ENCODE measurements around the gene SUPT6H. TPM values are rescaled to one million over a fixed set of nuclear protein-coding genes. Genes with fewer than 3 reads are reported as not detected.

SUPT6H gene
- total and polyA plus RNA-seq, 2 donors (not counting 1 experiment from before 2014, with no cell fraction given), result 34.7 to 61.6 TPM

DNA sequence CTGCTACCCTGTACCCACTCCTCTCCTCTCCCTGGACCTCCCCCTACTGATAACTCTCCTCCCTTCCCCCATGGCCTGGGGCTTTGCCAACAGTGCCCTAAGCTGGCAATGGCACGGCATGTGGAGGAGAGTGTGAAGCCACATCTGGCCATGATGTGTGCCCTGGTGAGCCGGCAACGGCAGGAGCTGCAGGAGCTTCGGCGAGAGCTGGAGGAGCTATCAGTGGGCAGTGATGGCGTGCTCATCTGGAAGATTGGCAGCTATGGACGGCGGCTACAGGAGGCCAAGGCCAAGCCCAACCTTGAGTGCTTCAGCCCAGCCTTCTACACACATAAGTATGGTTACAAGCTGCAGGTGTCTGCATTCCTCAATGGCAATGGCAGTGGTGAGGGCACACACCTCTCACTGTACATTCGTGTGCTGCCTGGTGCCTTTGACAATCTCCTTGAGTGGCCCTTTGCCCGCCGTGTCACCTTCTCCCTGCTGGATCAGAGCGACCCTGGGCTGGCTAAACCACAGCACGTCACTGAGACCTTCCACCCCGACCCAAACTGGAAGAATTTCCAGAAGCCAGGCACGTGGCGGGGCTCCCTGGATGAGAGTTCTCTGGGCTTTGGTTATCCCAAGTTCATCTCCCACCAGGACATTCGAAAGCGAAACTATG, 87.0 kb downstream of the SUPT6H start:
- DNase-seq (ENCODE audit: low read depth in 2 of 2), result no peak
- Histone ChIP-seq H3K4me1 (ENCODE audit: control insufficient read depth, extremely low read depth, insufficient read depth, low read length) (peaks cover 9% of the 10 kb centered on the region), H3K27ac (ENCODE audit: insufficient read depth, low read length) (no peak overlapping the region), H3K4me2 (ENCODE audit: extremely low read depth, insufficient read depth, low read length) (no peak overlapping the region), H2AFZ (ENCODE audit: low read length) (no peak overlapping the region), H3K9me3 (ENCODE audit: control insufficient read depth, insufficient read depth, low read depth, low read length) (no peaks in the 10 kb centered on the region), H3K79me2 (ENCODE audit: control insufficient read depth, insufficient read depth, low read length) (peaks cover 39% of the 10 kb centered on the region), H3K9ac (ENCODE audit: insufficient read depth, low read length) (no peak overlapping the region), H3K4me3 (replicated peaks in 1 of 4; ENCODE audit: control extremely low read depth in 1 of 4, insufficient read depth in 1 of 4, low read depth in 3 of 4, low read length in 4 of 4) (no peak overlapping the region), H3K36me3 (ENCODE audit: control insufficient read depth, insufficient read depth, low read length) (peaks cover 33% of the 10 kb centered on the region), H4K20me1 (ENCODE audit: control insufficient read depth, extremely low read depth, insufficient read depth, low read length) (no peaks in the 10 kb centered on the region), H3K27me3 (ENCODE audit: control insufficient read depth, insufficient read depth, low read length) (no peaks in the 10 kb centered on the region)
- TF ChIP-seq, protein P1, sequence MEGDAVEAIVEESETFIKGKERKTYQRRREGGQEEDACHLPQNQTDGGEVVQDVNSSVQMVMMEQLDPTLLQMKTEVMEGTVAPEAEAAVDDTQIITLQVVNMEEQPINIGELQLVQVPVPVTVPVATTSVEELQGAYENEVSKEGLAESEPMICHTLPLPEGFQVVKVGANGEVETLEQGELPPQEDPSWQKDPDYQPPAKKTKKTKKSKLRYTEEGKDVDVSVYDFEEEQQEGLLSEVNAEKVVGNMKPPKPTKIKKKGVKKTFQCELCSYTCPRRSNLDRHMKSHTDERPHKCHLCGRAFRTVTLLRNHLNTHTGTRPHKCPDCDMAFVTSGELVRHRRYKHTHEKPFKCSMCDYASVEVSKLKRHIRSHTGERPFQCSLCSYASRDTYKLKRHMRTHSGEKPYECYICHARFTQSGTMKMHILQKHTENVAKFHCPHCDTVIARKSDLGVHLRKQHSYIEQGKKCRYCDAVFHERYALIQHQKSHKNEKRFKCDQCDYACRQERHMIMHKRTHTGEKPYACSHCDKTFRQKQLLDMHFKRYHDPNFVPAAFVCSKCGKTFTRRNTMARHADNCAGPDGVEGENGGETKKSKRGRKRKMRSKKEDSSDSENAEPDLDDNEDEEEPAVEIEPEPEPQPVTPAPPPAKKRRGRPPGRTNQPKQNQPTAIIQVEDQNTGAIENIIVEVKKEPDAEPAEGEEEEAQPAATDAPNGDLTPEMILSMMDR (conservative IDR thresholded peaks at IDR 0.05 in 1 of 2, IDR thresholded peaks at IDR 0.05 in 1 of 2; ENCODE audit: low read depth in 1 of 2, low read length in 2 of 2), result no peak
- TF ChIP-seq EZH2 (IDR thresholded peaks at IDR 0.05; ENCODE audit: low read length, missing control alignments), result no peak

DNA sequence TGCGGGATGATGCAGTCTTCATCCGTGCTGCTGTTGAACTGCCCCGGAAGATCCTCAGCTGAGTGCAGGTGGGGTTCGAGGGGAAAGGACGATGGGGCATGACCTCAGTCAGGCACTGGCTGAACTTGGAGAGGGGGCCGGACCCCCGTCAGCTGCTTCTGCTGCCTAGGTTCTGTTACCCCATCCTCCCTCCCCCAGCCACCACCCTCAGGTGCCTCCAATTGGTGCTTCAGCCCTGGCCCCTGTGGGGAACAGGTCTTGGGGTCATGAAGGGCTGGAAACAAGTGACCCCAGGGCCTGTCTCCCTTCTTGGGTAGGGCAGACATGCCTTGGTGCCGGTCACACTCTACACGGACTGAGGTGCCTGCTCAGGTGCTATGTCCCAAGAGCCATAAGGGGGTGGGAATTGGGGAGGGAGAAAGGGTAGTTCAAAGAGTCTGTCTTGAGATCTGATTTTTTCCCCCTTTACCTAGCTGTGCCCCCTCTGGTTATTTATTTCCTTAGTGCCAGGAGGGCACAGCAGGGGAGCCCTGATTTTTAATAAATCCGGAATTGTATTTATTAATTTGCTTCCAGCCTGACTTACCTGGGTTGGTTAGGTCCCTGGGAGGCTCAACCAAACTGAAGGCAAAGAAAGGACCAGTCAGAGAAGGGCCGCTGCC, 87.6 kb downstream of the SUPT6H start:
- Histone ChIP-seq H3K27ac (ENCODE audit: insufficient read depth, low read length) (no peak overlapping the region), H3K4me1 (ENCODE audit: control insufficient read depth, extremely low read depth, insufficient read depth, low read length) (peaks cover 9% of the 10 kb centered on the region), H3K4me3 (replicated peaks in 1 of 4; ENCODE audit: control extremely low read depth in 1 of 4, insufficient read depth in 1 of 4, low read depth in 3 of 4, low read length in 4 of 4) (peak overlapping the region in 1 of 4 experiments; percentile 10), H3K9ac (ENCODE audit: insufficient read depth, low read length) (no peak overlapping the region), H3K36me3 (ENCODE audit: control insufficient read depth, insufficient read depth, low read length) (peaks cover 33% of the 10 kb centered on the region), H3K4me2 (ENCODE audit: extremely low read depth, insufficient read depth, low read length) (no peak overlapping the region), H2AFZ (ENCODE audit: low read length) (no peak overlapping the region), H4K20me1 (ENCODE audit: control insufficient read depth, extremely low read depth, insufficient read depth, low read length) (no peaks in the 10 kb centered on the region), H3K9me3 (ENCODE audit: control insufficient read depth, insufficient read depth, low read depth, low read length) (no peaks in the 10 kb centered on the region), H3K27me3 (ENCODE audit: control insufficient read depth, insufficient read depth, low read length) (no peaks in the 10 kb centered on the region), H3K79me2 (ENCODE audit: control insufficient read depth, insufficient read depth, low read length) (peaks cover 34% of the 10 kb centered on the region)
- DNase-seq (ENCODE audit: low read depth in 2 of 2), result no peak
- no peak for TF ChIP-seq EZH2 (IDR thresholded peaks at IDR 0.05; ENCODE audit: low read length, missing control alignments)
- TF ChIP-seq, protein P1 (conservative IDR thresholded peaks at IDR 0.05 in 1 of 2, IDR thresholded peaks at IDR 0.05 in 1 of 2; ENCODE audit: low read depth in 1 of 2, low read length in 2 of 2), result no peak

DNA sequence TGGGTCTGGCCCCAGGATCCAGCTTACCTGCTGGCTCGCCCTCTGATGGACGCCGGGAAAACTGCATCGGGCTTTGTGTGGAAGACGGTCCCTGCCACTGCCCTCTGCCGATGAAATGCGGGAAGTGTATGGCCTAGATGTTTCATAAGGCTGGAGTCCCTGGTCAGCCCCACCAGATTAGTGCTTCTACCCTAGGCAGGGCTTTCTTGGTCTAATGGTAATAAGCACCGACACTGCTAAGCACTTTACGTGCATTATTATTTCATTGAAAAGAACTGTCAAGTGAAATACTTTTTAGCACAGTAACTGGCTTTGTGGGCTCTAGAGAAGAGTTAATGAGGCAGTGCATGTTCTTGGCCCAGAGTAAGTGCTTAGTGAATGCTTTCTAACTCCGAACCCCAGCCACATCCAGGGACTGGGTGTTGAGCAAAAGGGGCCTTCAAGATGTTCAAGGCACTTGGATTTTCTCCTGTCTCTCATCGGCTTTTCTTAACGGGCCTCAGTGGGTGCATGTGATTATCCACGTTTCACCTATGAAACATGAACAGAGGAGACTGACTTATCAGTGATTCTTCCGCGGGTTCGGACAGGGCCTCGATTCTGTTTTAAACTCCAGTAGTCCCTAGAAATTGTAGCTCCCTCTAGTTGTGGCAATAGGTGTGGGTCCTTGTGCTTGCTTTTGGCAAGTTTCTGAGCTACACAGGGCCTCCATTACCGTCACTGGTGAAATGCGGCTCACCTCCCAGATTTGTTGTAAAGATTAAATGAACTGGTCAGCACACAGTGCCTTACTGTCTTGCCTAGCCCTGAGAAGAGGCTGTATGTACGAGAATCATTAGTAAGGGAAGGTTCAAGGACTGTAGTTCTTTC, 88.4 kb downstream of the SUPT6H start:
- Histone ChIP-seq H3K27ac (ENCODE audit: insufficient read depth, low read length) (no peak overlapping the region), H4K20me1 (ENCODE audit: control insufficient read depth, extremely low read depth, insufficient read depth, low read length) (no peaks in the 10 kb centered on the region), H3K9ac (ENCODE audit: insufficient read depth, low read length) (no peak overlapping the region), H3K4me3 (replicated peaks in 1 of 4; ENCODE audit: control extremely low read depth in 1 of 4, insufficient read depth in 1 of 4, low read depth in 3 of 4, low read length in 4 of 4) (no peak overlapping the region), H3K4me2 (ENCODE audit: extremely low read depth, insufficient read depth, low read length) (no peak overlapping the region), H3K79me2 (ENCODE audit: control insufficient read depth, insufficient read depth, low read length) (peaks cover 26% of the 10 kb centered on the region), H3K9me3 (ENCODE audit: control insufficient read depth, insufficient read depth, low read depth, low read length) (no peaks in the 10 kb centered on the region), H3K4me1 (ENCODE audit: control insufficient read depth, extremely low read depth, insufficient read depth, low read length) (peaks cover 9% of the 10 kb centered on the region), H2AFZ (ENCODE audit: low read length) (no peak overlapping the region), H3K36me3 (ENCODE audit: control insufficient read depth, insufficient read depth, low read length) (peaks cover 33% of the 10 kb centered on the region), H3K27me3 (ENCODE audit: control insufficient read depth, insufficient read depth, low read length) (no peaks in the 10 kb centered on the region)
- peak; percentile 85 to 93 for DNase-seq (ENCODE audit: low read depth in 2 of 2)
- no peak for TF ChIP-seq EZH2 (IDR thresholded peaks at IDR 0.05; ENCODE audit: low read length, missing control alignments)
- TF ChIP-seq, protein P1 (conservative IDR thresholded peaks at IDR 0.05 in 1 of 2, IDR thresholded peaks at IDR 0.05 in 1 of 2; ENCODE audit: low read depth in 1 of 2, low read length in 2 of 2), result peak; percentile 99 to 100
